ENCODE results near the gene REC114. TPM values are rescaled to one million over a fixed set of nuclear protein-coding genes. Genes with fewer than 3 reads are reported as not detected.

Gene REC114
- total and polyA plus RNA-seq, 12 donors: 0.40 TPM; not detected in 11

DNA sequence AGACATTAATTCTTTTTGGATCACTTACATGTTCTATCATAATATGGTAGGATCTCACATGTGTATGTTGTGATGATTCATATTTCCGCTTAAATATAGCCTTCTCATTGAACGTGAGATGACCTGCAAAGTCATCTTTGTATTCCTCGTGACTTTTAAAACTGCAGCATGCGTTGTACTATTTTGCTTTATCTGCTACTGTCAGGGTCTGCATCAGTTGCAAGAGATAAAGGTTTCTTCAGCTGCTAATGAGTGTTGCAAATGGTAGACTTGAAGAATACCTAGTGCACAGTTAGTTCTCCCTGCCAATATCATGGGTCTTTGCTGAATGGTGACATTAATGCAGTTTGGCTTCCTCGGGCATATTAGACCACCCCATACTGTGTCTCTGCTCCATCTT lies 31.8 kb downstream of the REC114 start:
- no peak for TF ChIP-seq POLR2A (IDR thresholded peaks at IDR 0.05)
- TF ChIP-seq, protein P1, sequence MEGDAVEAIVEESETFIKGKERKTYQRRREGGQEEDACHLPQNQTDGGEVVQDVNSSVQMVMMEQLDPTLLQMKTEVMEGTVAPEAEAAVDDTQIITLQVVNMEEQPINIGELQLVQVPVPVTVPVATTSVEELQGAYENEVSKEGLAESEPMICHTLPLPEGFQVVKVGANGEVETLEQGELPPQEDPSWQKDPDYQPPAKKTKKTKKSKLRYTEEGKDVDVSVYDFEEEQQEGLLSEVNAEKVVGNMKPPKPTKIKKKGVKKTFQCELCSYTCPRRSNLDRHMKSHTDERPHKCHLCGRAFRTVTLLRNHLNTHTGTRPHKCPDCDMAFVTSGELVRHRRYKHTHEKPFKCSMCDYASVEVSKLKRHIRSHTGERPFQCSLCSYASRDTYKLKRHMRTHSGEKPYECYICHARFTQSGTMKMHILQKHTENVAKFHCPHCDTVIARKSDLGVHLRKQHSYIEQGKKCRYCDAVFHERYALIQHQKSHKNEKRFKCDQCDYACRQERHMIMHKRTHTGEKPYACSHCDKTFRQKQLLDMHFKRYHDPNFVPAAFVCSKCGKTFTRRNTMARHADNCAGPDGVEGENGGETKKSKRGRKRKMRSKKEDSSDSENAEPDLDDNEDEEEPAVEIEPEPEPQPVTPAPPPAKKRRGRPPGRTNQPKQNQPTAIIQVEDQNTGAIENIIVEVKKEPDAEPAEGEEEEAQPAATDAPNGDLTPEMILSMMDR (IDR thresholded peaks at IDR 0.05): no peak
- Histone ChIP-seq H3K27me3 (peaks cover 5% of the 10 kb centered on the region), H3K4me3 (no peak overlapping the region), H3K9me3 (replicated peaks in 1 of 3) (no peaks in the 10 kb centered on the region), H3K27ac (no peak overlapping the region), H3K36me3 (replicated peaks in 1 of 2) (no peaks in the 10 kb centered on the region), H3K4me1 (replicated peaks in 1 of 2) (no peaks in the 10 kb centered on the region)
- 71 to 80% (median 78%) methylated on average over 5 of the region's 5 CpGs for WGBS, 4 donors
- intact Hi-C loops (cut with DNase I): no loop called here
- DNase-seq: no peak

DNA sequence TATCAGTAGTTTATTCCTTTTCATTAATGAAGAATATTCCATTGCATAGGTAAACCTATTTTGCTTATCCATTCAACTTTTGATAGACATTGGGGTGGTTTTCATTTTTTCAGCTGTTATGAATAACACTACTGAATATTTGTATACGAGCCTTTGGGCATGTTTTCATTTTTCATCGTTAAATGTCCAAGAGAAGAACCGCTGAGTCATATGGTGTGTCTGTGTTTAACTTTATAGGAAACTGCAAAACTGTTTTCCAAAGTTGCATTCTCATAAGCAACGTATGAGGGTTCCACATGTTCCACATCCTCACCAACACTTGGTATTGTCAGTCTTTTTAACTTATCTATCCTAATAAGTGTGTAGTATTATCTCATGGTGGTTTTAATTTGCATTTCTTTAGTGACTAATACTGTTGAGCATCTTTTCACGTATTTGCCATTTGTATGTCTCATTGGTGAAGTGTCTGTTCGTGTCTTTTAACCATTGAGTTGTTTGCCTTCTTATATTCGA lies 33.8 kb downstream of the REC114 start:
- H3K4me3 ChIP-seq: no peak overlapping the region
- H3K27ac ChIP-seq: no peak overlapping the region
- H3K27me3 ChIP-seq: peaks cover 5% of the 10 kb centered on the region
- no peaks in the 10 kb centered on the region for H3K4me1 ChIP-seq (replicated peaks in 1 of 2)
- intact Hi-C loops (cut with DNase I): no loop called here
- no peaks in the 10 kb centered on the region for H3K9me3 ChIP-seq (replicated peaks in 1 of 3)
- TF ChIP-seq, protein P1 (IDR thresholded peaks at IDR 0.05): no peak
- no peak for TF ChIP-seq POLR2A (IDR thresholded peaks at IDR 0.05)
- DNase-seq: no peak
- WGBS, 4 donors: 81 to 88% (median 86%) methylated on average over 7 of the region's 7 CpGs
- H3K36me3 ChIP-seq (replicated peaks in 1 of 2): no peaks in the 10 kb centered on the region

DNA sequence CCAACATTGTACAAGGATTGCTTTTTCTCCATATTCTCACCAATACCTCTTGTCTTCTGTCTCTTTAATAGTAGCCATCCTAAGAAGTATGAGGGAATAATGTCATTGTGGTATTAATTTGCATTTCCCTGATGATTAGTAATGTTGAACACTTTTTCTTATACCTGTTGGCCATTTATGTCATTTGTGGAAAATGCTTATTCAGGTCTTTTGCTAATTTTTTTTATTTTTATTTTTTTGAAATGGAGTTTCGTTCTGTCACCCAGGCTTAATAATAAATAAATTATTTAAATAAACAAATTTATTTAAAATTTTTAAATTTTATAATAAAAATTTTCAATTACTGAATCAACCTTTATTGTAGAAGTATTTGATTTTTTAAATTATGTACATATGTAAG lies 37.1 kb downstream of the REC114 start:
- DNase-seq: no peak
- Histone ChIP-seq H3K27ac (no peak overlapping the region), H3K9me3 (replicated peaks in 1 of 3) (no peaks in the 10 kb centered on the region), H3K4me3 (no peak overlapping the region), H3K36me3 (replicated peaks in 1 of 2) (no peaks in the 10 kb centered on the region), H3K27me3 (peaks cover 5% of the 10 kb centered on the region), H3K4me1 (replicated peaks in 1 of 2) (no peaks in the 10 kb centered on the region)
- WGBS, 4 donors: 68 to 83% (median 73%) methylated on average over 1 of the region's 1 CpG
- intact Hi-C loops (cut with DNase I): no loop called here
- TF ChIP-seq, protein P1 (IDR thresholded peaks at IDR 0.05): no peak
- no peak for TF ChIP-seq POLR2A (IDR thresholded peaks at IDR 0.05)

DNA sequence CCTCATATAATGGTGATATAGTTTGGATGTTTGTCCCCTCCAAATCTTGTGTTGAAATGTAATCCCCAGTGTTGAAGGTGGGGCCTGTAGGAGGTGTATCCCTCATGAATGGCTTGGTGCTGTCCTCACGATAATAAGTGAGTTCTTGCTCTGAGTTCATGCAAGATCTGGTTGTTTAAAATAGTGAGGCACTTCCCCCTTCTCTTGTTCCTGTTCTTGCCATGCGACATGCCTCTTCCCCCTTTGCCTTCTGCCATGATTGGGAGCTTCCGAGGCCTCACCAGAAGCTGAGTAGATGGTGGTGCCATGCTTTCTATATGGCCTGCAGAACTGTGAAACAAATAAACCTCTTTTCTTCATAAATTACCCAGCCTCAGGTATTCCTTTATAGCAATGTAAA lies 39.2 kb downstream of the REC114 start:
- 58 to 76% (median 65%) methylated on average over 3 of the region's 3 CpGs for WGBS, 4 donors
- intact Hi-C loops (cut with DNase I): no loop called here

More for the DNA sequence above, 39.2 kb downstream of the REC114 start:
- Histone ChIP-seq H3K9me3 (replicated peaks in 1 of 3) (no peaks in the 10 kb centered on the region), H3K4me1 (replicated peaks in 1 of 2) (no peaks in the 10 kb centered on the region), H3K4me3 (no peak overlapping the region), H3K27ac (no peak overlapping the region), H3K36me3 (replicated peaks in 1 of 2) (no peaks in the 10 kb centered on the region), H3K27me3 (no peaks in the 10 kb centered on the region)
- TF ChIP-seq, protein P1 (IDR thresholded peaks at IDR 0.05): no peak
- no peak for TF ChIP-seq POLR2A (IDR thresholded peaks at IDR 0.05)
- no peak for DNase-seq

Measured in adrenal gland (tissue), 12 donors.